ENCODE measurements around the gene PTPRD.

DNA sequence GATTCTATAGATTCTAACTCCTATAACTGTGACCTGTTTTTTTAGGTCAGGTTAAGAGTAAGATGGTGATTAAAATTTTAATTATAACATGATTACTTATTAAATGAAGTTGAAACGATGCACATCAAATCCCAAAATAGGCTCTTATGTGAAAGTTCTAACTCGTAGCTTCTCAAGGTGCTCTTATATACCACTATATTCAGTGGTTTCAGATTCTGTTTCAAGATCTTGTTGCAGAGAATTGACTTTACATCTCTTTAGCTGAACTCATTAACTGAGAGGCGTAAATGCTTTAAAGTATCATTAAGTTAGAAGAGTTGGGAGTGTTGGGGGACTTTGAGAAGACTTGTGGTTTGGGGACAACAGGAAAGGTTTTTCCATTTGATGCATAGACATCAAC, 1399.8 kb downstream of the PTPRD start:
- TF ChIP-seq, protein P1, sequence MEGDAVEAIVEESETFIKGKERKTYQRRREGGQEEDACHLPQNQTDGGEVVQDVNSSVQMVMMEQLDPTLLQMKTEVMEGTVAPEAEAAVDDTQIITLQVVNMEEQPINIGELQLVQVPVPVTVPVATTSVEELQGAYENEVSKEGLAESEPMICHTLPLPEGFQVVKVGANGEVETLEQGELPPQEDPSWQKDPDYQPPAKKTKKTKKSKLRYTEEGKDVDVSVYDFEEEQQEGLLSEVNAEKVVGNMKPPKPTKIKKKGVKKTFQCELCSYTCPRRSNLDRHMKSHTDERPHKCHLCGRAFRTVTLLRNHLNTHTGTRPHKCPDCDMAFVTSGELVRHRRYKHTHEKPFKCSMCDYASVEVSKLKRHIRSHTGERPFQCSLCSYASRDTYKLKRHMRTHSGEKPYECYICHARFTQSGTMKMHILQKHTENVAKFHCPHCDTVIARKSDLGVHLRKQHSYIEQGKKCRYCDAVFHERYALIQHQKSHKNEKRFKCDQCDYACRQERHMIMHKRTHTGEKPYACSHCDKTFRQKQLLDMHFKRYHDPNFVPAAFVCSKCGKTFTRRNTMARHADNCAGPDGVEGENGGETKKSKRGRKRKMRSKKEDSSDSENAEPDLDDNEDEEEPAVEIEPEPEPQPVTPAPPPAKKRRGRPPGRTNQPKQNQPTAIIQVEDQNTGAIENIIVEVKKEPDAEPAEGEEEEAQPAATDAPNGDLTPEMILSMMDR (IDR thresholded peaks at IDR 0.05) = no peak
- no peak for TF ChIP-seq SIN3A (IDR thresholded peaks at IDR 0.05; ENCODE audit: borderline replicate concordance, insufficient read depth, low read depth, low read length)
- no peak for TF ChIP-seq TCF7L2 (IDR thresholded peaks at IDR 0.05; ENCODE audit: low read depth, low read length)
- TF ChIP-seq POLR2AphosphoS5 (IDR thresholded peaks at IDR 0.05; ENCODE audit: low read depth, low read length) = no peak
